Measurements from ENCODE around the gene DPF1. TPM values are rescaled to one million over a fixed set of nuclear protein-coding genes. Genes with fewer than 3 reads are reported as not detected.

Gene DPF1
- total RNA-seq, 3 donors from 2014 or later (not counting 1 experiment from before 2014, with no cell fraction given) = not detected

- H3K9me3 ChIP-seq (ENCODE audit: control insufficient read depth, insufficient read depth, low read length) = peaks cover 16% of the 10 kb centered on the region
- Mint-ChIP-seq H3K4me3 (no peak overlapping the region), H3K4me1 (peaks cover 9 to 26% of the 10 kb centered on the region in 2 donors), H3K27ac (no peak overlapping the region), H3K9me3 (peaks cover 0 to 4% of the 10 kb centered on the region in 2 donors), H3K36me3 (no peaks in the 10 kb centered on the region), H3K27me3 (ENCODE audit: low read depth in 2 of 2) (peaks cover 19 to 29% of the 10 kb centered on the region in 2 donors)
- intact Hi-C loops (cut with micrococcal nuclease) = no loop called here
- H3K36me3 ChIP-seq (ENCODE audit: control insufficient read depth, insufficient read depth, low read length) = no peaks in the 10 kb centered on the region
- peaks cover 41% of the 10 kb centered on the region for H3K4me1 ChIP-seq (ENCODE audit: control insufficient read depth, insufficient read depth, low read length)
- DNase-seq = no peak
- TF ChIP-seq CTCF (IDR thresholded peaks at IDR 0.05) = no peak
- peaks cover 36% of the 10 kb centered on the region for H3K27me3 ChIP-seq (ENCODE audit: control insufficient read depth, insufficient read depth, low read length)
- H3K27ac ChIP-seq (ENCODE audit: low read length) = no peak overlapping the region
- ATAC-seq = no peak
- 48% methylated on average over 10 of the region's 15 CpGs for WGBS (ENCODE audit: insufficient coverage)
- no peak overlapping the region for H3K4me3 ChIP-seq (ENCODE audit: low read length)
These were observed 12.3 kb downstream of the DPF1 start for GRCh38 chr19:38211766-38212165.

- peaks cover 19 to 29% of the 10 kb centered on the region in 2 donors for H3K27me3 Mint-ChIP-seq (ENCODE audit: low read depth in 2 of 2)
- peaks cover 31% of the 10 kb centered on the region for H3K27me3 ChIP-seq (ENCODE audit: control insufficient read depth, insufficient read depth, low read length)
- WGBS (ENCODE audit: insufficient coverage) = 6% methylated on average over 22 of the region's 27 CpGs
- no peak overlapping the region for H3K27ac Mint-ChIP-seq
- no peak for ATAC-seq
- no peak overlapping the region for H3K27ac ChIP-seq (ENCODE audit: low read length)
- TF ChIP-seq CTCF (IDR thresholded peaks at IDR 0.05) = no peak
- H3K9me3 ChIP-seq (ENCODE audit: control insufficient read depth, insufficient read depth, low read length) = peaks cover 16% of the 10 kb centered on the region
- H3K4me3 ChIP-seq (ENCODE audit: low read length) = no peak overlapping the region
- peaks cover 0 to 4% of the 10 kb centered on the region in 2 donors for H3K9me3 Mint-ChIP-seq
- intact Hi-C loops (cut with micrococcal nuclease) = no loop called here
- H3K4me1 Mint-ChIP-seq = peaks cover 9 to 26% of the 10 kb centered on the region in 2 donors
- no peak overlapping the region for H3K4me3 Mint-ChIP-seq
- peaks cover 4% of the 10 kb centered on the region for H3K36me3 ChIP-seq (ENCODE audit: control insufficient read depth, insufficient read depth, low read length)
- H3K4me1 ChIP-seq (ENCODE audit: control insufficient read depth, insufficient read depth, low read length) = peaks cover 41% of the 10 kb centered on the region
- no peaks in the 10 kb centered on the region for H3K36me3 Mint-ChIP-seq
- DNase-seq = no peak
These were observed 12.9 kb downstream of the DPF1 start for GRCh38 chr19:38211151-38211591.

GRCh38 chr19:38210458-38210987, 13.5 kb downstream of the DPF1 start:
- H3K9me3 Mint-ChIP-seq = peaks cover 0 to 4% of the 10 kb centered on the region in 2 donors
- intact Hi-C loops (cut with micrococcal nuclease) = no loop called here
- Histone ChIP-seq H3K27me3 (ENCODE audit: control insufficient read depth, insufficient read depth, low read length) (peaks cover 31% of the 10 kb centered on the region), H3K36me3 (ENCODE audit: control insufficient read depth, insufficient read depth, low read length) (peaks cover 4% of the 10 kb centered on the region), H3K27ac (ENCODE audit: low read length) (no peak overlapping the region), H3K4me3 (ENCODE audit: low read length) (no peak overlapping the region), H3K9me3 (ENCODE audit: control insufficient read depth, insufficient read depth, low read length) (peaks cover 16% of the 10 kb centered on the region), H3K4me1 (ENCODE audit: control insufficient read depth, insufficient read depth, low read length) (peaks cover 37% of the 10 kb centered on the region)
- peaks cover 9 to 26% of the 10 kb centered on the region in 2 donors for H3K4me1 Mint-ChIP-seq
- H3K27ac Mint-ChIP-seq = no peak overlapping the region
- ATAC-seq (no peak), DNase-seq (no peak)
- 3% methylated on average over 24 of the region's 24 CpGs for WGBS (ENCODE audit: insufficient coverage)
- H3K27me3 Mint-ChIP-seq (ENCODE audit: low read depth in 2 of 2) = peaks cover 19 to 29% of the 10 kb centered on the region in 2 donors
- no peaks in the 10 kb centered on the region for H3K36me3 Mint-ChIP-seq
- TF ChIP-seq CTCF (IDR thresholded peaks at IDR 0.05) = no peak
- no peak overlapping the region for H3K4me3 Mint-ChIP-seq
